HG03196 (cell line): ENCODE data around the gene CFAP141.
"Not testable (repeated sequence)": the region's sequence is repeated elsewhere in the genome, so short reads cannot be mapped to it uniquely, and the experiment has no call there.

Experiments used
- ATAC-seq: cut with Tn5 transposase; IDR thresholded peaks from one replicate; pipeline ENCODE4 v1.9.1; 2021; ENCODE audit not compliant: unreplicated experiment

The CFAP141 gene

GRCh38 chr1:154206196-154206595 lies at the start of gene CFAP141:
Gene CFAP141 (minus strand): TSS chr1:154206333. CDS start chr1:154206307, 26 bp downstream.
- no peak for ATAC-seq

- ATAC-seq = no peak
These were observed 47.5 kb upstream of the CFAP141 start for GRCh38 chr1:154253671-154254070.

GRCh38 chr1:154241703-154242351 lies 35.7 kb upstream of the CFAP141 start:
- ATAC-seq = no peak

- ATAC-seq = no peak
These were observed 34.2 kb upstream of the CFAP141 start for GRCh38 chr1:154240294-154240833.

GRCh38 chr1:154239491-154239890 lies 33.4 kb upstream of the CFAP141 start:
- ATAC-seq = no peak

- ATAC-seq = no peak
These were observed 31.9 kb upstream of the CFAP141 start for GRCh38 chr1:154237880-154238506.

GRCh38 chr1:154237435-154237834 lies 31.3 kb upstream of the CFAP141 start:
- ATAC-seq = no peak

- no peak for ATAC-seq
These were observed 30.7 kb upstream of the CFAP141 start for GRCh38 chr1:154236855-154237254.

- ATAC-seq = not testable (repeated sequence)
These were observed 27.0 kb upstream of the CFAP141 start for GRCh38 chr1:154233127-154233526.

- not testable (repeated sequence) for ATAC-seq
These were observed 25.0 kb upstream of the CFAP141 start for GRCh38 chr1:154231112-154231511.

- ATAC-seq = no peak
These were observed 19.2 kb upstream of the CFAP141 start for GRCh38 chr1:154225370-154225769.

- ATAC-seq = no peak
These were observed 17.5 kb upstream of the CFAP141 start for GRCh38 chr1:154223621-154224020.

GRCh38 chr1:154222918-154223317 lies 16.8 kb upstream of the CFAP141 start:
- ATAC-seq = no peak

- no peak for ATAC-seq
These were observed 16.4 kb upstream of the CFAP141 start for GRCh38 chr1:154222518-154222917.

- ATAC-seq = peak; percentile 27
These were observed 15.3 kb upstream of the CFAP141 start for GRCh38 chr1:154221278-154222001.

- ATAC-seq = peak; percentile 6
These were observed 14.8 kb upstream of the CFAP141 start for GRCh38 chr1:154220970-154221277.

GRCh38 chr1:154220071-154220969 lies 14.2 kb upstream of the CFAP141 start, which contains the start of gene UBAP2L:
Gene UBAP2L (plus strand): TSS chr1:154220955. CDS start chr1:154225124, 4,169 bp downstream.
- peak; percentile 93 for ATAC-seq

GRCh38 chr1:154219541-154219940 lies 13.4 kb upstream of the CFAP141 start:
- ATAC-seq = no peak

- ATAC-seq = no peak
These were observed 12.4 kb upstream of the CFAP141 start for GRCh38 chr1:154218545-154218944.

- ATAC-seq = no peak
These were observed 7.1 kb upstream of the CFAP141 start for GRCh38 chr1:154213274-154213673.

- no peak for ATAC-seq
These were observed 6.0 kb upstream of the CFAP141 start for GRCh38 chr1:154212083-154212482.
